ENCODE data around the gene FAM200A. TPM values are rescaled to one million over a fixed set of nuclear protein-coding genes. Genes with fewer than 3 reads are reported as not detected.
"Not testable (repeated sequence)": the region's sequence is repeated elsewhere in the genome, so short reads cannot be mapped to it uniquely, and the experiment has no call there.

Gene FAM200A
- total RNA-seq, 4 donors from 2014 or later = 4.8 to 8.8 (median 5.6) TPM

DNA sequence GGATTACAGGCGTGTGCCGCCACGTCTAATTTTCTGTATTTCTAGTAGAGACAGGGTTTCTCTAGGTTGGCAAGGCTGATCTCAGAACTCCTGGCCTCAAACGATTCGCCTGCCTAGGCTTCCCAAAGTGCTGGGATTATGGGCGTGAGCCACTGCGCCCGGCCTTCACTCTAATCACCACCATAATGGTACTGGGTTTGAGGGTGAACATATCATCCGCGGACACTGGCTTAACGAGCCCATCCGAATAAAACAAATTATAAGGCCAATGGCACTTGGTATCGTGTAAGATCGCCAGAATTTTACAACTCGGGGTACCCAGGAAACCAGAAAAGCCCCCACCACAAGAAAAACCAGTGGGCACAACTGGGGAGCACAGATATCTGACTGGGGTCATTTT lies 580 bp downstream of the FAM200A start:
- DNase-seq (ENCODE audit: low spot score in 2 of 2) = no peak
- H3K36me3 ChIP-seq = peaks cover 0 to 59% (median 4%) of the 10 kb centered on the region in 3 donors
- H3K4me1 ChIP-seq = peaks cover 0 to 28% (median 7%) of the 10 kb centered on the region in 4 donors
- no peaks in the 10 kb centered on the region for H3K27me3 ChIP-seq
- H3K4me3 ChIP-seq = peak overlapping the region; percentile 66 to 88 (median 80)
- peak overlapping the region; percentile 49 to 92 (median 84) for H3K27ac ChIP-seq
- TF ChIP-seq, protein P1, sequence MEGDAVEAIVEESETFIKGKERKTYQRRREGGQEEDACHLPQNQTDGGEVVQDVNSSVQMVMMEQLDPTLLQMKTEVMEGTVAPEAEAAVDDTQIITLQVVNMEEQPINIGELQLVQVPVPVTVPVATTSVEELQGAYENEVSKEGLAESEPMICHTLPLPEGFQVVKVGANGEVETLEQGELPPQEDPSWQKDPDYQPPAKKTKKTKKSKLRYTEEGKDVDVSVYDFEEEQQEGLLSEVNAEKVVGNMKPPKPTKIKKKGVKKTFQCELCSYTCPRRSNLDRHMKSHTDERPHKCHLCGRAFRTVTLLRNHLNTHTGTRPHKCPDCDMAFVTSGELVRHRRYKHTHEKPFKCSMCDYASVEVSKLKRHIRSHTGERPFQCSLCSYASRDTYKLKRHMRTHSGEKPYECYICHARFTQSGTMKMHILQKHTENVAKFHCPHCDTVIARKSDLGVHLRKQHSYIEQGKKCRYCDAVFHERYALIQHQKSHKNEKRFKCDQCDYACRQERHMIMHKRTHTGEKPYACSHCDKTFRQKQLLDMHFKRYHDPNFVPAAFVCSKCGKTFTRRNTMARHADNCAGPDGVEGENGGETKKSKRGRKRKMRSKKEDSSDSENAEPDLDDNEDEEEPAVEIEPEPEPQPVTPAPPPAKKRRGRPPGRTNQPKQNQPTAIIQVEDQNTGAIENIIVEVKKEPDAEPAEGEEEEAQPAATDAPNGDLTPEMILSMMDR (IDR thresholded peaks at IDR 0.05) = no peak
- TF ChIP-seq POLR2A (IDR thresholded peaks at IDR 0.05) = no peak
- TF ChIP-seq EP300 (IDR thresholded peaks at IDR 0.05) = no peak
- 9 to 16% methylated on average over 14 to 15 of the region's 15 CpGs for WGBS, 2 donors
- H3K9me3 ChIP-seq = peaks cover 0 to 23% (median 0%) of the 10 kb centered on the region in 4 donors

DNA sequence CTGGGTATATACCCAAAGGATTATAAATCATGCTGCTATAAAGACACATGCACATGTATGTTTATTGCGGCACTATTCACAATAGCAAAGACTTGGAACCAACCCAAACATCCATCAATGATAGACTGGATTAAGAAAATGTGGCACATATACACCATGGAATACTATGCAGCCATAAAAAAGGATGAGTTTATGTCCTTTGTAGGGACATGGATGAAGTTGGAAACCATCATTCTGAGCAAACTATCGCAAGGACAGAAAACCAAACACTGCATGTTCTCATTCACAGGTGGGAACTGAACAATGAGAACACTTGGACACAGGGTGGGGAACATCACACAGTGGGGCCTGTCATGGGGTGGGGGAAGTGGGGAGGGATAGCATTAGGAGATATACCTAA lies 2.4 kb downstream of the FAM200A start:
- peaks cover 0 to 18% (median 7%) of the 10 kb centered on the region in 4 donors for H3K4me1 ChIP-seq
- not testable (repeated sequence) for DNase-seq (ENCODE audit: low spot score in 2 of 2); H3K27ac ChIP-seq; H3K4me3 ChIP-seq; H3K27me3 ChIP-seq
- H3K9me3 ChIP-seq = peaks cover 0 to 34% (median 0%) of the 10 kb centered on the region in 4 donors
- H3K36me3 ChIP-seq = peaks cover 0 to 56% (median 4%) of the 10 kb centered on the region in 3 donors
- WGBS, 2 donors = 91 to 100% methylated on average over 1 to 2 of the region's 2 CpGs

DNA sequence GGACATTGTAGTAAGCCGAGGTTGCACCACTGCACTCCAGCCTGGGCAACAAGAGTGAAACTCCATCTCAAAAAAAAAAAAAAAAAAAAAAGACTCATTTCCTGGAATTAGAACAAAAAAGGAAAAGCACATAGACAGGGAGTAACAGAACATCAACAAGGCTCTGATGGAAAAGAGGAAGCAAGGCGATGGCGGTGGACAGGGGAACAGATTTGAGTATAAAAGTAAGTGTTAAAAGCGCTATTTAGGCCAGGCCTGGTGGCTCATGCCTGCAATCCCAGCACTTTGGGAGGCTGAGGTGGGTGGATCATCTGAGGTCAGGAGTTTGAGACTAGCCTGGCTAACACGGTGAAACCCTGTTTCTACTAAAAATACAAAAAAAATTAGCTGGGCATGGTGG lies 6.6 kb downstream of the FAM200A start:
- 93 to 96% methylated on average over 5 of the region's 5 CpGs for WGBS, 2 donors
- H3K4me3 ChIP-seq; H3K4me1 ChIP-seq; DNase-seq (ENCODE audit: low spot score in 2 of 2); H3K27ac ChIP-seq; H3K27me3 ChIP-seq: not testable (repeated sequence)
- peaks cover 0 to 84% (median 4%) of the 10 kb centered on the region in 3 donors for H3K36me3 ChIP-seq
- peaks cover 0 to 72% (median 8%) of the 10 kb centered on the region in 4 donors for H3K9me3 ChIP-seq

DNA sequence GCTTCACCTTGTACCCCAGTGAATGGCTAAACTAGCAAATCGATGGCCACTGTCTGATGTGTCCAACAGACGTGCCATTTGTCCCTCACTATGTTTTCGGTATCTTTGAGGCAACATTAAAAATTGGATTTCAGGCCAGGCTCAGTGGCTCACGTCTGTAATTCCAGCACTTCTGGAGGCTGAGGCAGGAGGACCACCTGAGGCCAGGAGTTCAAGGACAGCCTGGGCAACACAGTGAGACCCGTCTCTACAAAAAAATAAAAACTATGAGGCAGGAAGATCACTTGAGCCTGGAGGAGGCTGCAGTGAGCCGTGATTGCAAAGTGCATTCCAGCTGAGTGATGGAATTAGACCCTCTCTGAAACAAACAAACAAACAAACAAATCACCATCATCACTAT lies 8.0 kb downstream of the FAM200A start:
- TF ChIP-seq EP300 (IDR thresholded peaks at IDR 0.05) (no peak), POLR2A (IDR thresholded peaks at IDR 0.05) (no peak)
- TF ChIP-seq, protein P1 (IDR thresholded peaks at IDR 0.05) = no peak
- H3K9me3 ChIP-seq = peaks cover 0 to 86% (median 8%) of the 10 kb centered on the region in 4 donors
- 94 to 99% methylated on average over 6 of the region's 6 CpGs for WGBS, 2 donors

DNA sequence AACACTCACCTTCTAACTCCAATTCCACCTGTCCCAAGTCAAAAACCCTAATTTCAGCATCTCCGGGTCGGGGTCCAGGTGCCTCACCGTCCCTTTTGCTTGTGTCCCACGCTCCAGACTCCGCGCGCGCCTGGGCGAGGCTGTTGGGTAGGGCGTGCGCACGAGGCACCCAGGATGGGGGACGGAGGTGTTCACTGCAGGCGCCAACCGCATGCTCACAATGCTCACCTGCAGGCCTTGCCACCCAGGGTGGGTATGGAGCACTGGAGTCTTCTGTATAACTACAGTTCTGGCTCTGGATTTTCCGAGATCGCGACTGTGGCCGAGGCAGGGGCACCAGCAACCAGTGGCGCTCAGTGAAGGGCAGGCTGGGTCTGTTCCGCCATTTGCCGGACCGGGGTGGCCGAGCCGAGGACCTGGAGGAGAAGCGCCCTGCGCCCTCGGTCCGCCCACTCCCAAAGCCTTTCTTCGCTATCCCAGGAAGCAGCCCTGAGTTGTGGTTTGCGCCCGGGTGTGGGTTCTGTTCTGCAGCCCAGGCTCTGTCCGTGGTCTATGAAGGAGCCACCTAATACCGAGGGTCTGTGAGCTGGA lies 8.7 kb downstream of the FAM200A start:
- Histone ChIP-seq H3K9me3 (peaks cover 0 to 87% (median 8%) of the 10 kb centered on the region in 4 donors), H3K4me3 (no peak overlapping the region), H3K36me3 (peaks cover 0 to 74% (median 2%) of the 10 kb centered on the region in 3 donors), H3K27me3 (no peaks in the 10 kb centered on the region), H3K4me1 (no peaks in the 10 kb centered on the region), H3K27ac (no peak overlapping the region)
- 94 to 95% methylated on average over 32 to 34 of the region's 34 CpGs for WGBS, 2 donors
- DNase-seq (ENCODE audit: low spot score in 2 of 2) = no peak
- TF ChIP-seq, protein P1 (IDR thresholded peaks at IDR 0.05) = no peak
- TF ChIP-seq POLR2A (IDR thresholded peaks at IDR 0.05) (no peak), EP300 (IDR thresholded peaks at IDR 0.05) (no peak)

More for the DNA sequence above, 8.0 kb downstream of the FAM200A start:
- DNase-seq (ENCODE audit: low spot score in 2 of 2) = no peak
- Histone ChIP-seq H3K4me1 (no peaks in the 10 kb centered on the region), H3K27ac (no peak overlapping the region), H3K4me3 (no peak overlapping the region), H3K27me3 (no peaks in the 10 kb centered on the region), H3K36me3 (peaks cover 0 to 74% (median 4%) of the 10 kb centered on the region in 3 donors)

DNA sequence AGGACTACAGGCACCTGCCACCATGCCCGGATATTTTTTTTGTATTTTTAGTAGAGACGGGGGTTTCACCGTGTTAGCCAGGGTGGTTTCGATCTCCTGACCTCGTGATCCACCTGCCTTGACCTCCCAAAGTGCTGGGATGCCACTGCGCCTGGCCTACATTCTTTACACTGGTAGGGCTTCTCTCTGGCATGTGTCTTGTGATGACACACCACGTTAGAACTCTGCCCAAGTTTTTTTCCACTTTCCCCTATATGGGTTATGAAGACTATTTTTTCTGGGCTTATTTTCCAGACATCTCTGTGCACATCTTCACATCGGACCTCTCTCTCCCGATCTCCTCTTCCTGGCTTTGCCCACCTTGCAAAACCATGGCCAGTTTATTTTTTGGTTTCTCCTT lies 10.7 kb downstream of the FAM200A start:
- H3K9me3 ChIP-seq = peaks cover 0 to 89% (median 8%) of the 10 kb centered on the region in 4 donors
- H3K4me3 ChIP-seq = no peak overlapping the region
- H3K27me3 ChIP-seq = no peaks in the 10 kb centered on the region
- WGBS, 2 donors = 88 to 92% methylated on average over 9 of the region's 9 CpGs
- no peaks in the 10 kb centered on the region for H3K4me1 ChIP-seq
- DNase-seq (ENCODE audit: low spot score in 2 of 2) = no peak
- TF ChIP-seq POLR2A (IDR thresholded peaks at IDR 0.05) (no peak), EP300 (IDR thresholded peaks at IDR 0.05) (no peak)
- TF ChIP-seq, protein P1 (IDR thresholded peaks at IDR 0.05) = no peak
- no peak overlapping the region for H3K27ac ChIP-seq
- peaks cover 0 to 64% (median 0%) of the 10 kb centered on the region in 3 donors for H3K36me3 ChIP-seq

All from tibial nerve (tissue), 4 donors.